Transverse colon (tissue), 4 donors: Measurements from ENCODE around the gene PPP1R27.

Experiments
- CTCF ChIP-seq, 5 experiments: fragments of 200-600 bp in 3 of 5; fragments of 450-650 bp in 2 of 5; sonication (generic) in 3 of 5; IDR thresholded peaks; 1 replicate in 2 of 5; 2 replicates in 3 of 5; pipeline ENCODE4 v1.5.1; 2016 to 2017; ENCODE audit warnings: antibody characterized with exemption in 5 of 5, inconsistent platforms in 3 of 5, mild to moderate bottlenecking in 2 of 5, moderate library complexity in 1 of 5
- EP300 ChIP-seq: sonication (generic); formaldehyde crosslinking; IDR thresholded peaks from one replicate; pipeline ENCODE4 v1.6.1; 2017; ENCODE audit warnings: antibody characterized with exemption, low read depth
- POLR2A ChIP-seq: fragments of 450-650 bp; IDR thresholded peaks from one replicate; pipeline ENCODE4 v1.6.1; 2016; ENCODE audit warnings: antibody characterized with exemption, mild to moderate bottlenecking, moderate library complexity
- POLR2AphosphoS5 ChIP-seq, 3 donors: sonication (generic); formaldehyde crosslinking; IDR thresholded peaks; one replicate each; pipeline ENCODE4 v1.6.1; 2016; ENCODE audit warnings: antibody characterized with exemption in 3 of 3

- TF ChIP-seq CTCF (IDR thresholded peaks at IDR 0.05) = no peak
- TF ChIP-seq POLR2A = no peak
- no peak for TF ChIP-seq EP300
- TF ChIP-seq POLR2AphosphoS5 (IDR thresholded peaks at IDR 0.05) = no peak
Observed at GRCh38 chr17:81819708-81820107, 15.1 kb downstream of the PPP1R27 start.
